AG09309 (cell line): ENCODE measurements around the gene MAP3K21.

Experiments used
- DNase-seq: peaks from one replicate; pipeline ENCODE4 v3.0.0-alpha.2; 2010; ENCODE audit warnings: low read depth
- H3K4me3 ChIP-seq: 2 replicates; pipeline ENCODE4 v1.5.1; 2011; ENCODE audit warnings: mild to moderate bottlenecking, low read depth, low read length, moderate library complexity; ENCODE audit not compliant: control insufficient read depth
- TF ChIP-seq, protein P1 (sequence below): IDR thresholded peaks from 2 replicates; pipeline ENCODE4 v1.5.1; 2011; ENCODE audit warnings: mild to moderate bottlenecking, low read depth, low read length, inconsistent platforms; ENCODE audit not compliant: insufficient read depth, control insufficient read depth; ENCODE audit errors: missing control alignments

MAP3K21 gene

DNA sequence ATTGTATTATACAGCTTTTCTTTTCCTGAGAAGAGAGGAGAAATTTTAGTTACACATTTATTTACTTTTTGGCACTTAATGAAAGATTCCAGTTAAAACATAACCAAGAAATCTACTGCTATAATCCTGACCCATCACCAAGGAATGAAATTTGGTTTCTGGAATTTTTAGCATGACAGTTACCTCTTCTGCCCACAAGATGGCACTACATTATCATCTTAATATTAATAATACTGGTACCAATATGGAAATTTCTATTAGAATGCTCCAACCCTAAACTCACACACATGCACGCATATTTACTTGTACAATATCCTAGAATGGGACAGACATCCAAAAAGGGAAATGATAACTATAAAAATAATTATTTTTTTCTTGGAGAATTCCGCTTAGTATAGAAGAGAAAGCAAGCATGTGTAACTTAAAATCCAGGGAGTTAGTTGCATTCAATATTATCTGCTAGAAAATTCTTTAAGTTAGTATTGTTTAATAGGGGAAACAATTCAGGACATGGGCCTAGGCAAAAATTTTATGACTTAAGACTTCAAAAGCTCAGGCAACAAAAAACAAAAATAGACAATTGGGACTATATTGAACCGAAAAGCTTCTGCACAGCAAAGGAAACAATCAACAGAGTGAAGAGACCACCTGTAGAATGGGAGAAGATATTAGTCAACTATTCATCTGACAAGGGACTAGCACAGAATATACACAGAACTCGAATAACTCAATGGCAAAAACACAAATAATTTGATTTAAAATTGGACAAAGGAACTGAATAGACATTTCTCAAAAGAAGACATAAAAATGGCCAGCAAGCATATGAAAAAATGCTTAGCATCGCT lies 37.4 kb downstream of the MAP3K21 start:
- no peak for DNase-seq
- TF ChIP-seq, protein P1, sequence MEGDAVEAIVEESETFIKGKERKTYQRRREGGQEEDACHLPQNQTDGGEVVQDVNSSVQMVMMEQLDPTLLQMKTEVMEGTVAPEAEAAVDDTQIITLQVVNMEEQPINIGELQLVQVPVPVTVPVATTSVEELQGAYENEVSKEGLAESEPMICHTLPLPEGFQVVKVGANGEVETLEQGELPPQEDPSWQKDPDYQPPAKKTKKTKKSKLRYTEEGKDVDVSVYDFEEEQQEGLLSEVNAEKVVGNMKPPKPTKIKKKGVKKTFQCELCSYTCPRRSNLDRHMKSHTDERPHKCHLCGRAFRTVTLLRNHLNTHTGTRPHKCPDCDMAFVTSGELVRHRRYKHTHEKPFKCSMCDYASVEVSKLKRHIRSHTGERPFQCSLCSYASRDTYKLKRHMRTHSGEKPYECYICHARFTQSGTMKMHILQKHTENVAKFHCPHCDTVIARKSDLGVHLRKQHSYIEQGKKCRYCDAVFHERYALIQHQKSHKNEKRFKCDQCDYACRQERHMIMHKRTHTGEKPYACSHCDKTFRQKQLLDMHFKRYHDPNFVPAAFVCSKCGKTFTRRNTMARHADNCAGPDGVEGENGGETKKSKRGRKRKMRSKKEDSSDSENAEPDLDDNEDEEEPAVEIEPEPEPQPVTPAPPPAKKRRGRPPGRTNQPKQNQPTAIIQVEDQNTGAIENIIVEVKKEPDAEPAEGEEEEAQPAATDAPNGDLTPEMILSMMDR, result peak; percentile 48
- no peak overlapping the region for H3K4me3 ChIP-seq

DNA sequence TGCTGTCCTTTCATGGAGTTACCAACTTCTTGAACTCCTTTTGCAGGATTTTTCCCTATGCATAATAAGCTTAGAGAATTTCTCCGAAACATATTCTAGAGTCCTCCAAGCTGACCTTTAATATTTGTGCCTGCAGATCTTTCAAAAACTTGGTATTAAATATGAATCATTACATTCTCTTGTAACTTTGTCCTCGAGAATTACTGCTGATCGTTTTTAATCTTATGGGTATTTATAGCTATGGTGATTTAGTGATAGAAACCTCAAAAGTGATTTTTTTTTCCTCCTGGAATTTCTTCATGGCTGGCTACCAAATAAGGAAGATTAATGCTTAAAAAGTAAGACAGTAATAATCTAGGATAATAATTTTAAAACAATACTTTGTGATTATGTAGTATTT lies 39.1 kb downstream of the MAP3K21 start:
- no peak overlapping the region for H3K4me3 ChIP-seq
- TF ChIP-seq, protein P1, result no peak
- DNase-seq, result no peak

DNA sequence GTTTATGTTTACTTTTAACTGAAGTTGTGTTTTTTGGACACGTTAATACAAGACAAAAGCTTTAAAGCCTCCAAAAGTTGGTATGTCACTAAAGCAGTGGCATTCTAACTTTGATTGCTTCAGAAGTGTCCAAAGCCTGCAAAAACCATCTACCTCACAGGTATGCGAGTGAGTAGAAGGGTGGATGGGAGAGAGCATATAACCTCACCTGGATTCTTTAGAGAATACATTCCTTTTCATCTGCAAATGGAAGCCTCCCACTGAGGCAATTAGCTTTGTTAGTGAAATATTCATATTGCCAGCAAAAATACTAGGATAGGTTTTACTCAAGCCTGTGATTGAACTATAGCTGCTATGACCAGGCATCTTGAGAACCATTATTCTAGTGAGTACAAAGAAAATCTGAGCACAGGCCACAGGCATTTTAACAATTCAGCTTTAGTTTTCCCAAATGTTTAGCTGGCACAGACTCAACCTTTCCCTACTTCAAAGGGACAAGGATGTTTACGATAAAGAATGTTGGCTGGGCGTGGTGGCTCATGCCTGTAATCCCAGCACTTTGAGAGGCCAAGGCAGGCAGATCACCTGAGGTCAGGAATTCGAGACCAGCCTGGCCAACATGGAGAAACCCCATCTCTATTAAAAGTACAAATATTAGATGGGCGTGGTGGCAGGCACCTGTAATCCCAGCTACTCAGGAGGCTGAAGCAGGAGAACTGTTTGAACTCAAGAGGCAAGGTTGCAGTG lies 39.7 kb downstream of the MAP3K21 start:
- no peak for DNase-seq
- TF ChIP-seq, protein P1, result no peak
- H3K4me3 ChIP-seq, result no peak overlapping the region

DNA sequence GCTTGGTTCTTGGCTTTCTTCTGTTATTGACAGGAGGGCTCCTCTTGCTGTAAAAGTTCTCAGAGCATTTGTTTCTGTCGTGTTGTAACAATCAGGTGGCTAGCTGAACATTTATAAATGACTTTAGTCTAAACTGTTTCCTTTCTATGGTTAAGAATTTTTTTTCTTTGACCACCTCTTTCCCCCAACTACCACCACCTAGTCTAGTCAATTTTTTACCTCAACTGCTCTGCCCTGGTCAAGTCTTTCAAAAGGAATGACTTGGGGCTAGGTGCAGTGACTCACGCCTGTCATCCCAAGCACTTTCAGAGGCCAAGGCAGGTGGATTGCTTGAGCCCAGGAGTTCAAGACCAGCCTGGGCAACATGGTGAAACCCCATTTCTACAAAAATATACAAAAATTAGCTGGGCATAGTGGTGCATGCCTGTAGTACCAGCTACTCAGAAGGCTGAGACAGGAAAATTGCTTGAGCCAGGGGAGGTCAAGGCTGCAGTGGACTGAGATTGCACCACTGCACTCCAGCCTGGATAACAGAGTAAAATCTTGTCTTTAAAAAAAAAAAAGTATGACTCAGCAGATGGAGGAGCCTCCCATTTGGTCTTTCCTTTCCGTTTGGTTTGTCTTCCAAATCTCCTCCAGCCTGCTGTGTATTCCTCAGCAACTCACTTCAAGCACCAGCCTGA lies 40.7 kb downstream of the MAP3K21 start:
- TF ChIP-seq, protein P1, result no peak
- no peak for DNase-seq
- H3K4me3 ChIP-seq, result no peak overlapping the region

DNA sequence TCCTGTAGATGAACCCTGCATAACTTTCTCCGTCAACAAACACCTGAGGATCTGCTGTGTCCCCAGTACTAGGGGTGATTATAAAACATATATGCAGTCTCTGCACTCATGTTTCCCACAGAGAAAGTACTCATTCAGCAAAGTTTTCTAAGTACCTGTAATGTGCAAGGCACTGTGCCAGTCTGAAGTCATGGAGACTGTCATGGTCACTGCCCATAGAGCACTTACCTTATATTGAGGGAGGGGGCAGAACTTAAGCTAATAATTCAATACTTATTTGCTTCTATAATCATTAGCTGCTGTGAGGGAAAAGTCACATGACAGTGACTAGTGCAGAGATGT lies 41.2 kb downstream of the MAP3K21 start:
- TF ChIP-seq, protein P1, result no peak
- no peak for DNase-seq
- no peak overlapping the region for H3K4me3 ChIP-seq

DNA sequence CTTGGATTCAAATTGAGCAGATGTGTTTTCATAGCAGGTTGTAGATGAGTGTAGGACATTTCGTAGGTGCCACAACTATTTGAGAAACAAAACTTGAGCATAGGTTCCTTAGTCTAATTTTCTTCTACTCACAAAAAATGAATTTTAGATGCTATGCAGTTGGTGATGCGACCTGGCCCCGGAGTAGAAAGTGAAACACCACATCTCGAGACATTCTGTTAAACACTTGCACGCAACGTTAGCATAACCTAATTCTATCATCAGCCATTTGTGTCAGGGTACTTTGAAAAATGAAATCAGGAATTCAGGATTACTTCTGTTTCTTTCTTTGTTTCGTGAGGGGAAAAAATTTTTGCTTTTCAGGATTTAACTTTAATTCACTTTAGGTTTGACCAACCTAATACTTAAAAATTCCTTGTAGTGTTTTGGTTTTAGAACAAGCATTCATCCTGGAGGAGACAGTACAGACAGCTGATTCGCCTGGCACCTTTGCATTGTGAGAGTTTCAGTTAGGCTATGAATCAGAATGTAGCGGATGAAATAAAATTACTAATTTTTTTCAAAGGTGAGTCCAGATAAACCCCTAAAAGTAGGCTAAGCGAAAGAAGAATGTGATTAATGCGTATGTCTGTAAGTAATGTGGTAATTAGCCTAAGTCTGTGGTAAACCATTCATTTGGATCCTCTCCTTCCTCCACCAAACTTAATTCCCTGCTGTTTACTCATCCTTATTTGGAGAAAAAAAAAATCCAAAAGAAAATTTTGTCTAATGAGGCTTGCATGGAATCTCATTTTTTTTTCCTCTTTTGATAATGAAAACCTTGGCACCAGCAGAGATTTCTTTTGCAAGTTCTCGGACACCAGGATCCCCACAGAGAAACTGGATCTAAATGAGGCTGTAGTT lies 44.9 kb downstream of the MAP3K21 start:
- H3K4me3 ChIP-seq, result no peak overlapping the region
- no peak for DNase-seq
- TF ChIP-seq, protein P1, result no peak
